GM20431 (cell line): ENCODE measurements around the gene MACROD2.

ENCODE experiments used
- in situ Hi-C: fragments of 300-500 bp; cut with MseI, MboI; formaldehyde crosslinking; loops from one replicate; pipeline ENCODE4 v1.15.0; 2020; ENCODE audit warnings: low sequenced_read_pairs; ENCODE audit not compliant: unreplicated experiment

The MACROD2 gene

DNA sequence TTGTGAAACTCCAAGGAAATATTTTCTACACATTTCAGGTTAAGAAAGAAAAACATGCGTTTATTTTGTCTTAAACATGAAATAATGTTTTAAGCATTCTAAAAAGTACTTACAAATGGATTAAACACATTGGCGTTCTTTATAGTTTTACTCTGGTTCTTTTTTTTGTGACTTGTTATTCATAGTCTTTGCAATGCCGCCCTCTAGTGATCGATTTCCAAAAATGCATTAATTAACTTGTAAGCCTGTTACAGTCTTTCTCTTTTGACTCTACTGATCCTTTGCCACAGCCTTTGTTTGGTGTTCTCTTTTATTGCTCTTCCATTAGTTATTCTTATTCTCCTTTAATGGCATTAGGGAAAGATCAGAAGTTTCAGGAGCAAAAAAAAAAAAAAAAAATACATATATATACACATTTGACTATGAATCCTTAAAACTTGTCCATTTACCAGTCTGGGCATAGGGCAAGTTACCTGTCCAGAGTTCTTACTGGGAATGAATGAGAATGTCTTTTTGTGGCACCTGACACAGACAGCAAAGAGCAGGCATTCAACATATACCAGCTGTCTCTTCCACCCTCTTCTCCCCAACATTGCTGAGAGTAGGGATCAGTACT lies 59.9 kb downstream of the MACROD2 start:
- in situ Hi-C loops: loop anchor here (10.0 kb wide), 1 partner anchor 230 kb away; no protein-coding TSS in a partner anchor

DNA sequence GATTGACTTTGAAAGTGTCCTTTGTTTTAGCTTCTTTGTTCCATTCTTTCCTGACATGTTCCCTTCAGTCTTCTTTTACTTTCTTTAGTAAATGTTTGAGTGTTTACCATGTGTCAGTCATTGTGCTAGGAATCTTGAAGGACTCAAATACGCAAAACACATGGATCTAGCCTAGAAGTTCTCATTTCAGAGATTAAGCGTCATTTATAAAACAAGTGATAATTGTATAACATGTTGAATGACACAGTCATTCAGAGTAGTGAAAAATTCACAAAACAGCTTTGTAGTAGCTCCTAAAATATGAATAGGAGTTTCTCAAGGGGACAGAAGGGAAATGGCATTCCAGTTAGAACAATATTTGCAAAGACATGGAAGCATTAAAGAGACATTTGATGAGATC lies 66.9 kb downstream of the MACROD2 start:
- in situ Hi-C loops: no loop called here

- in situ Hi-C loops: no loop called here
Observed at GRCh38 chr20:14062786-14063185, 67.5 kb downstream of the MACROD2 start.

GRCh38 chr20:14064333-14064732 lies 69.0 kb downstream of the MACROD2 start:
- in situ Hi-C loops: no loop called here

DNA sequence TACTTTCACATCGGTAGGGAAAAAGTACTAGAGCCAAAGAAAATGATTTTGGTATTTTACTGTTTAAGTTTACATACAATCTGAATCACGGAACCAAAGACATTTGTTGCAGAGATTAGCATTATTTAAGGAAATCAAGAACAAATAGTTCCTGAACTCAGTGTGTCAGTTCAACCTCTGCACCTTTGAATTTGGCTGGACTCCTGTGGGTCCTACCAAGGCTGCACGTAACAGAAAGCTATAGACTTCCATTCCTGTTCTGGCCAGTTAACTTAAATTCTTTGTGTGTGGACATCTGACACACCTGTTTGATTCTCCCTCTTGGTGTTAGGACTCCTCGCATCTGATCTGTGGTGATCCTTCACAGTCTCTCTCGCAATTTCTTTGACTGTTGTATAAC lies 69.6 kb downstream of the MACROD2 start:
- in situ Hi-C loops: no loop called here

- in situ Hi-C loops: no loop called here
Observed at GRCh38 chr20:14065774-14066173, 70.5 kb downstream of the MACROD2 start.

- in situ Hi-C loops: no loop called here
Observed at GRCh38 chr20:14067603-14068002, 72.3 kb downstream of the MACROD2 start.

DNA sequence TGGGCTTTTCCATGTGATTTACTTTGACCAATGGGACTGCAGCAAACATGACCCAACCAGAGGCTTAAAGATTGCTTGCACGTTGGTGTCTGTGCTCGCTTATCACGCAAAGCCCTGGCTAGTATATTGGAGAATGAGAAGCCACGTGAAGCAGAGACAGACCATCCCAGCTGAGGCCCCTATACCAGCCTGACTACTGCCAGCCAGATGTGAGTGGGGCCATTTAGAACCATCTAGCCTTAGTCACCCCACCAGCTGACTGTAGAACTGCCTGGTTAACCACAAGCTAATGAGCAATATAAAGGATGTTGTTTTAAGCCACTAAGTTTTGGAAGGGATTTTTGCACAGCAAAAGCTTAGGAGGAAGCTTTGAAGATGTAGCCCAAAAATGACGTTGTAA lies 74.5 kb downstream of the MACROD2 start:
- in situ Hi-C loops: no loop called here

DNA sequence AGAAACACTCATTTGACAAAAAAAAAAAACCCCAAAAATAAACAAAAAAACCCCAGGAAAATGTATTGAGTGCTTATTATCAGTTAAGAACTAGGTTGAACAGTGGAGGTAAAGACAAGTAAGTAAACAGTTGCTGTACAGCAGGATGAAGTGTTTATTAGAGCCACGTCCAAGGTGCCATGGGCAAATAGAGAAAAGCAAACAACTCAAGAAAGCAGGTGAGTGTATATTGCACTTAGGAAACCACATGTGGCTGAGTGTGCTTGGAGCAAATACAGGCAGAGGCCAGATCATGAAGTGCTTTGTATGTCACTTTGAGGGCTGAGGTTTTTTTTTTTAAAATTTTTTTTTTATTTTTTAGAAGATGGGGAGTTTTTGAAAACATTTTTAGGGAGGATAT lies 98.3 kb downstream of the MACROD2 start:
- in situ Hi-C loops: no loop called here

DNA sequence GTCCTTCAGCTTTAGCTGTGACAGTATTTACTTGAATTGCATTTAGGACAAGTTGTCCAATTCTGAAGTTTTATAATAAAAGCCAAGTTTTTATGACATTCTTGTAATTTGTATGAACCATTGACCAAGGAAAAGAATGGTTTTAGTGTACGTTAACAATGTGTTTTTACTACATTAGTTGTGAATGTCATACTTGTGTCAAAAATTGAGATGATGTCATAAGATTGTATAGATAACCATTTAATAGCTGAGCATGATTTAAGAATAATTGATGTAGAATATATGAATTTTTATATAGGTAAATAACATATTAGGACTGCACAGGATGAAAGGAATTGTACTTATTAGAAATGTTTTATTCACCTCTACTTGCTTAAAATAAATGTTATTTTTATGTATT lies 102.9 kb downstream of the MACROD2 start:
- in situ Hi-C loops: no loop called here

DNA sequence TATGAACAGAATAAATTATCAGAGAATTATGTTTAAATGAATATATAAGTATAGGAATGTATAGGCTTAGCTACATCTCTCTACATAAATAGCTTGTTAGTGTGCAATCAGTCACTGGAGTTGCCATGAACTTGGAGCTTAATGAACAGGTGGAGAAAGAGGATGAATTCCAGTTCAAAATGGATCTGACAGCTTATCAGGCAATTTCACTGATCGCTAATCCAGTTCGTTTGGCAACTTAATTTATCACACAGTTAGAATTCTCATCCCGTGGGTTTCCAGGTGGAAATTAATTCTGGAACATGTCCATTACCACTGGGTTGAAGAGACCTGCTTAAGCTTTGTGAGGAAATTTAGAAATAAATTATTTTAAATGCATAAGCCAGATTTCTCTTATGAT lies 118.1 kb downstream of the MACROD2 start:
- in situ Hi-C loops: no loop called here

- in situ Hi-C loops: no loop called here
Observed at GRCh38 chr20:14114065-14114704, 118.9 kb downstream of the MACROD2 start.

GRCh38 chr20:14116037-14116436 lies 120.7 kb downstream of the MACROD2 start:
- in situ Hi-C loops: no loop called here

DNA sequence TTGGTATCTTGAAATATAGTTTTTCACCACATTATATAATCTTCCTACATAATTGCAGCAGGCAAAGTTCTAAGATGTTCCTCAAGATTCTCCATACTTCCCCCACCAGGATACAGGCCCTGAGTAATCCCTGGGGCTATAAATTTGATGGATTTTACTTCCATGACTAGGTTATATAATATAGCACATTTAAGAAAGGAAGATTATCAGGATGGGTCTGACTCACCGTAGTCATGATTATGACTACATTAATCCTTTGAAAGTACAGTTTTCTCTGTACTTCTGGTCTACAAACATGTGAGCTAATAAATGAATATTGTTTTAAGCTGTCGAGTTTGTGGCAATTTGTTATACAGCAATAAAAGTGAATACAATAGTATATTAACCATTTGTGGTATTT lies 122.5 kb downstream of the MACROD2 start:
- in situ Hi-C loops: no loop called here

- in situ Hi-C loops: no loop called here
Observed at GRCh38 chr20:14126856-14127255, 131.5 kb downstream of the MACROD2 start.

GRCh38 chr20:14127514-14128223 lies 132.4 kb downstream of the MACROD2 start:
- in situ Hi-C loops: no loop called here

- in situ Hi-C loops: no loop called here
Observed at GRCh38 chr20:14134004-14134403, 138.7 kb downstream of the MACROD2 start.

GRCh38 chr20:14142171-14142570 lies 146.9 kb downstream of the MACROD2 start:
- in situ Hi-C loops: no loop called here

DNA sequence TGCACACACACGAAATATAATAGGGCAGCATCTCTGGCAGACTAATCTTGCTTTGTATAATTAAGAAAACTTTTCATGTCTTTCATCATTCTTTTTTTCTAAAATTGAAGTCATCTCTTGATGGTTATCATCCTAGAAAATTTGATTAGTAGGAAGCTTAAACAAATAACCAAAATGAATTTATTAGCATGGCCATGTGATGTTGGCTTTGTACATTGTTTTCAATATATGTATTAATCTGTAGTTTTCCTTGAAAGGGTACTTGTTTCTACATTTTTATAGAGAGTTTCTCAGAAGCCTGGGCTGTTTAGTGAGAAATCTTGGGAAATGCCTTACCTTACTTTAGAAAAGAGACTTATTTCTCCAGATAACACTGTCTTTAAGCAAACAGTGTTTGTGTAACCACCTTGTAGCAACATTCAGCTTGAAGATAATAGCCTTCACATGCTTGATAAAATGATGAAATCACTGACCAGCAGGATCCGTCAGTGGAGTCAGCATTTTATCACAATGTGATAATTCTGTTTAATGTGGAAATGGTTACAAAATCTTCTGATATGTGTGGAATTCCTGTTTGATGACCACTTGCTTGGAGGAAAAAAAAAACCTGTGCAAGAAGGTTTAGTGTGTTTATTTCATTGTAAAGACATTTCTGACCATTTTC lies 147.8 kb downstream of the MACROD2 start:
- in situ Hi-C loops: no loop called here

GRCh38 chr20:14148042-14148441 lies 152.7 kb downstream of the MACROD2 start:
- in situ Hi-C loops: no loop called here

- in situ Hi-C loops: no loop called here
Observed at GRCh38 chr20:14155361-14155760, 160.0 kb downstream of the MACROD2 start.
